Measurements from ENCODE around the gene GPR4. TPM values are rescaled to one million over a fixed set of nuclear protein-coding genes. Genes with fewer than 3 reads are reported as not detected.

Gene GPR4
- total RNA-seq, 1 donor from 2014 or later: not detected

DNA sequence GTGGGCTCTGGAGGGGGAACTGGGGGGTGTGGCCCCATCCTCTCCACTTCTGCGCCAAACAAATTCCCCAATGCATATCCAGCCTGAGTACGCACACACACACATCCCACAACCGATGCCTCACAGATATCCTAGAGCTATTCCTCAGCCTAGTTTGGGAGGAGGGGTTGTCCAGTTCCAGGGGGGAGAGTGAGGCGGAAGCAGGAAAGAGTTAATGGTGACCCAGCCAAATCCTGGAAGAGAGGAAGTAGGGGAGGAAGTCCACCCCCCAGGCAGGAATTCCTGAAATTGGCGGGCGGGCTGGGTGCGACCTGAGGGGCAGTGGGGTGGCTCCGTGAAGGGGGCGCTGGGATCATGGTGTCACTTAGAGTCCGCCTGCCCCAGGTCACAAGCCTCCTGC is 897 bp downstream of the GPR4 start:
- Histone ChIP-seq H3K4me3 (ENCODE audit: low read depth, low read length) (no peak overlapping the region), H3K27me3 (ENCODE audit: control insufficient read depth, insufficient read depth, low read length) (peaks cover 24% of the 10 kb centered on the region), H3K36me3 (ENCODE audit: control insufficient read depth, insufficient read depth, low read length) (no peaks in the 10 kb centered on the region)
- DNase-seq (ENCODE audit: low read depth): no peak
- TF ChIP-seq, protein P1, sequence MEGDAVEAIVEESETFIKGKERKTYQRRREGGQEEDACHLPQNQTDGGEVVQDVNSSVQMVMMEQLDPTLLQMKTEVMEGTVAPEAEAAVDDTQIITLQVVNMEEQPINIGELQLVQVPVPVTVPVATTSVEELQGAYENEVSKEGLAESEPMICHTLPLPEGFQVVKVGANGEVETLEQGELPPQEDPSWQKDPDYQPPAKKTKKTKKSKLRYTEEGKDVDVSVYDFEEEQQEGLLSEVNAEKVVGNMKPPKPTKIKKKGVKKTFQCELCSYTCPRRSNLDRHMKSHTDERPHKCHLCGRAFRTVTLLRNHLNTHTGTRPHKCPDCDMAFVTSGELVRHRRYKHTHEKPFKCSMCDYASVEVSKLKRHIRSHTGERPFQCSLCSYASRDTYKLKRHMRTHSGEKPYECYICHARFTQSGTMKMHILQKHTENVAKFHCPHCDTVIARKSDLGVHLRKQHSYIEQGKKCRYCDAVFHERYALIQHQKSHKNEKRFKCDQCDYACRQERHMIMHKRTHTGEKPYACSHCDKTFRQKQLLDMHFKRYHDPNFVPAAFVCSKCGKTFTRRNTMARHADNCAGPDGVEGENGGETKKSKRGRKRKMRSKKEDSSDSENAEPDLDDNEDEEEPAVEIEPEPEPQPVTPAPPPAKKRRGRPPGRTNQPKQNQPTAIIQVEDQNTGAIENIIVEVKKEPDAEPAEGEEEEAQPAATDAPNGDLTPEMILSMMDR (IDR thresholded peaks at IDR 0.05; ENCODE audit: insufficient read depth, low read length, severe bottlenecking): no peak
- FAIRE-seq: no peak

DNA sequence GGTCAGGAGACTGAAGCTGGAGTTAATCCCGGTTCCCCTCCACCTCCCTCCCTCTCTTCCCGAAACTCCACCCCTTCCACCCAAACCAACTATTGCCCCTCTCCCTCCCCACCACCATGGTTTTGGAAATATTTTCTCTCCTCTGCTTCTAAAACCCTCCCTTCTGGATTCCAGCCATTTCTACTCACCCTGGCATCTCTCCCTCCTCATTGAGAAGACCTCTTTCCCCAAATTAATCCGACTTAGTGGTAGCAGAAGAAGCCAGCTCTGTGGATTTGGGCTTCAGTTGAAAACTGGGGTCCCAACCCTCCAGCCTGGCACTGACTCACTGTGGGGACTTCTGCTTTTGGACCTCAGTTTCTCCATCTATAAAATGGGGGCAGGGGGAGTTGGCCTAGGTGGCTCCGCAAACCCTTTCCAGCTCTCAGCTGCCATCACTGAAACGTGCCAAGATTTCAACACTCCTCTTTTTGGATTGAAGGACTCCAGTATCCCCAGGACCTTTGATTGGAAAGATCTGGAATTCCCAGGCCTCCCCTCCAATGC is 1.6 kb downstream of the GPR4 start:
- H3K27me3 ChIP-seq (ENCODE audit: control insufficient read depth, insufficient read depth, low read length): peaks cover 24% of the 10 kb centered on the region
- TF ChIP-seq, protein P1 (IDR thresholded peaks at IDR 0.05; ENCODE audit: insufficient read depth, low read length, severe bottlenecking): no peak
- DNase-seq (ENCODE audit: low read depth) (no peak), FAIRE-seq (no peak)
- no peak overlapping the region for H3K4me3 ChIP-seq (ENCODE audit: low read depth, low read length)
- no peaks in the 10 kb centered on the region for H3K36me3 ChIP-seq (ENCODE audit: control insufficient read depth, insufficient read depth, low read length)

DNA sequence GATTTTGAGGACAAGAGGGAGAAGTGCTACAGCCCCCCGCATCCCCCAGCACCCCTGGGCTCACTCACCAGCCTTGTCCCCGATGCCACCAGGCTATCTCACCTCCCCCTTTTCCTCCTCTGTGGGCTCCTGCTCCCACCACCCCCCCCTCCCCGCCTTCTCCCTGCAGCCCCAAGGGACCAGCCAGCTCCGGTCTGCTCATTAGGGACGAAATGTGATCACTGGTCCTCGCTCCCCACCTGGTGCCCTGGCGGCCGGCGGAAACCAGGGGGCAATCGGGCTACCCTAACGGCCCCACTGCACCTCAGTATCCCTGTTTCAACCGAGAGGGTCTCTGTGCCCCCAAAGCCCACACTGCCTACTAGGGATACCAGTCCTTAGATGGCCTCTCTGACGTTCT is 2.7 kb downstream of the GPR4 start:
- DNase-seq (ENCODE audit: low read depth): no peak
- TF ChIP-seq, protein P1 (IDR thresholded peaks at IDR 0.05; ENCODE audit: insufficient read depth, low read length, severe bottlenecking): no peak
- H3K27me3 ChIP-seq (ENCODE audit: control insufficient read depth, insufficient read depth, low read length): peaks cover 24% of the 10 kb centered on the region
- no peak for FAIRE-seq
- no peak overlapping the region for H3K4me3 ChIP-seq (ENCODE audit: low read depth, low read length)
- no peaks in the 10 kb centered on the region for H3K36me3 ChIP-seq (ENCODE audit: control insufficient read depth, insufficient read depth, low read length)

DNA sequence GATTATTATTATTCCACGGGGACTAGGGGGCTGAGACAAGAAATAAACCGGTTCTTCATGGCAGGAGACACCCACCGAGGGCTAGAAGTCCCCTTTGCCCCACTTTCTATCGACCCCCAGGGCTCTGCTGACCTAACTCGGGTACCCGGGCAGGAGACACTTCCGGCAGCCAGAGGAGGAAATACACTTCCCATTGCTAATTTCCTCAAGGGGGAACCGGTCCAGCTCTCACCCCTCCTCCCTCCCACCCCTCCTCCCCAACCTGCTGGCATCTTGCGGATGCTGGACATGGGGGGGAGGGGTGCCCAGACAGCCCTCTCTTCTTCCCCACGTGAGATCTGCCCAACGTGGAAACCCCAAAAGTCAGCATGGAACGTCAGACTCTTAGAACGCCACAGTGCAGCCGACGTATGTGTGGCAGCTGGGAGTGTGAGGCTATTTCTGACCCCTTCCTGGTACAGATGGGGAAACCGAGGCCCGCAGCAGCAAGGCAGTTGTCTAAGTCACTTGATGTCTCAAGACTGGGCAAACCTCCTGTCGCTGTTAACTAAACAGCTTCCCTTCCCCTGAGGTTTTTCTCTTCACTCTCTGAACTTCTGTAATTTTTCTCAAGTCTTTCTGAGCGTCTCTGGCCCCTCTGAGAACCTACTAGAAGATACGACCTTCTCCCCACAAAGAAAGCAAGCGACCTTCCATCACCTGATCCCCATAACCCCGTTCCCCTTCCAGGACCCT is 3.6 kb downstream of the GPR4 start:
- Histone ChIP-seq H3K36me3 (ENCODE audit: control insufficient read depth, insufficient read depth, low read length) (no peaks in the 10 kb centered on the region), H3K4me3 (ENCODE audit: low read depth, low read length) (no peak overlapping the region), H3K27me3 (ENCODE audit: control insufficient read depth, insufficient read depth, low read length) (peaks cover 24% of the 10 kb centered on the region)
- FAIRE-seq (no peak), DNase-seq (ENCODE audit: low read depth) (no peak)
- TF ChIP-seq, protein P1 (IDR thresholded peaks at IDR 0.05; ENCODE audit: insufficient read depth, low read length, severe bottlenecking): no peak

DNA sequence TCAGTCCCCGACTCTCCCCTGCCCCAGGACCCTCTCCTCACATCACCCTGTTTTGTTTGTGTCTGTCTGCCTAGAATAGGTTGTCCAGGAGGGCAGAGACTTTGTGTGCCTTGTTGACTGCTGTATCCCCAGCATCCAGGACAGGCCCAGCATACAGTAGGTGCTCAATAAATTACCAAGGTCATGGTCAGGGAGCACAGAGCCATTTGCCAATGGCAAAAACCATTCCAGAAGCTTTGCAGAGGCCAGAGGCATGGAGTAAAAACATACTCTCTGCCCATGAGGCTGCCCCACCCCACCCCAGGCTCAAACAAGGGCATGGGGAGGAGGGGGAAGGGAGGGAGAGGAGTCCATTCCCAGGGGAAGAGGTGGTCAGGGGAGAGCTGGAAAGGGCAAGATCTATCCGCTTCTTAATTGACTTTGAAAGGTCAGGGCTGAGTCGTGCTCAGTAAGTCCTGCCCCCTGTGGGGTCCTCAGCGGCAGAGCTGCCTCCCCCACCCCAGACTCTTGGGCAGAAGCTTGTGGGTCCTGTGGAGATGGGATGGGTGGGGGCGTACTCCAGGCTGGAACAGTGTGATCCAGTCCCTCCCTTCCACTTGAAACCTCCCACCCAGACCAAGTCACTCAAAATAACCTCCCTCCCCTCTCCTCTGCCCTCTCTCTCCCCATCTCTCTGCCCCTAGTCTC is 4.4 kb downstream of the GPR4 start:
- DNase-seq (ENCODE audit: low read depth): no peak
- no peak overlapping the region for H3K4me3 ChIP-seq (ENCODE audit: low read depth, low read length)
- no peaks in the 10 kb centered on the region for H3K36me3 ChIP-seq (ENCODE audit: control insufficient read depth, insufficient read depth, low read length)
- FAIRE-seq: no peak
- TF ChIP-seq, protein P1 (IDR thresholded peaks at IDR 0.05; ENCODE audit: insufficient read depth, low read length, severe bottlenecking): no peak
- H3K27me3 ChIP-seq (ENCODE audit: control insufficient read depth, insufficient read depth, low read length): peaks cover 24% of the 10 kb centered on the region

All from bronchial epithelial cell (primary cell).